Upper lobe of left lung (tissue), 4 donors: ENCODE results near the gene KMT2D.

Experiments
- CTCF ChIP-seq, 6 experiments: fragments of 450-650 bp in 4 of 6; fragments of 200-600 bp in 2 of 6; sonication (generic) in 2 of 6; IDR thresholded peaks; one replicate each; pipeline ENCODE4 v1.5.1; 2016 to 2019; ENCODE audit warnings: antibody characterized with exemption in 6 of 6
- EP300 ChIP-seq, 4 donors: sonication (generic); formaldehyde crosslinking; IDR thresholded peaks; one replicate each; pipeline ENCODE4 v1.5.1; 2017; ENCODE audit warnings: antibody characterized with exemption in 4 of 4, control low read depth in 2 of 4
- POLR2AphosphoS5 ChIP-seq, 2 donors: sonication (generic); formaldehyde crosslinking; IDR thresholded peaks; one replicate each; pipeline ENCODE4 v1.5.1; 2017; ENCODE audit warnings: antibody characterized with exemption in 2 of 2

- TF ChIP-seq EP300 (IDR thresholded peaks at IDR 0.05) (no peak), POLR2AphosphoS5 (IDR thresholded peaks at IDR 0.05) (no peak), CTCF (IDR thresholded peaks at IDR 0.05) (no peak)
Observed at GRCh38 chr12:49049566-49050224, 10.9 kb downstream of the KMT2D start.
